ENCODE measurements around the gene CENPP. TPM values are rescaled to one million over a fixed set of nuclear protein-coding genes. Genes with fewer than 3 reads are reported as not detected.

The CENPP gene
- total RNA-seq, 2 donors from 2014 or later: 3.1 to 11.0 TPM

DNA sequence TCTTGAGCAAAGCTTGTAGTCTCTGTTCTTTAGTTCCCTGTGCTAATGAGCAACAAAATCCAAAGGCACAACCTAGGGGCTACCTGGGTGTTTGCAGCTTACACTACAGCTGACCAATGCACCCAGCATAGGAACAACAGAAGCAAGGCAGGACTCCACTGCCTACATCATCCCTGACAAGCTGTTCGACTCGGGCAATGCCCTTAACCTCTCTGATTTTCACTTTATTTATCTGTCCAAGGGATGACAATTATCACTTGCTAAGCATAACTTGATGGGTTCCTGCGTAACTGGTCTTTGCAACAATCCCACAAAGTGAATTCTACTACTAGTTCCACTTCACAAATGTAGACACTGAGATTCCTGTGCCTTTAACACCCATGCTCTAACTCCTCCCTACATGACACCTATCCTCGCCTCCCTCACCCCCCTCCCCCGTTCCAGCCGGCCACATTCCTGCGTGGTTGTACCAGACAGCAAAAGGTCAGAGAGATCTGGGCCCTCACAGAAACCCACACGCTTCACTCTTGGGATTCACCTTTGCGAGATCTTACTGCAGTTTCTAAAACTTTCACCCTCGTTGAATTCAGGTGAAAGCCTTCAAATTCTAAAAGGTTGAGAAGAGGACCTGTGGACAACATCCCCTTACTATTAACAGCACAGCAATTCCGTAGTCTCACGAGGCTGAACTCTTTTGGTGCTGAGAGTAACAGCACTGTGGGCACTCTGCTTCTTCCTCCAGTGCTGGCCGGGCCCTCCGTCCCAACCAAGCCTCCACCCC lies 343.2 kb downstream of the CENPP start:
- Histone ChIP-seq H3K9ac (ENCODE audit: low read depth in 2 of 2, low read length in 2 of 2) (peak overlapping the region; percentile 84 to 96), H3K36me3 (no peaks in the 10 kb centered on the region), H3K27ac (peak overlapping the region; percentile 73), H3K27me3 (no peaks in the 10 kb centered on the region), H3K9me3 (no peaks in the 10 kb centered on the region), H3K4me1 (peaks cover 7% of the 10 kb centered on the region), H3K4me3 (peak overlapping the region; percentile 94)
- TF ChIP-seq, protein P1, sequence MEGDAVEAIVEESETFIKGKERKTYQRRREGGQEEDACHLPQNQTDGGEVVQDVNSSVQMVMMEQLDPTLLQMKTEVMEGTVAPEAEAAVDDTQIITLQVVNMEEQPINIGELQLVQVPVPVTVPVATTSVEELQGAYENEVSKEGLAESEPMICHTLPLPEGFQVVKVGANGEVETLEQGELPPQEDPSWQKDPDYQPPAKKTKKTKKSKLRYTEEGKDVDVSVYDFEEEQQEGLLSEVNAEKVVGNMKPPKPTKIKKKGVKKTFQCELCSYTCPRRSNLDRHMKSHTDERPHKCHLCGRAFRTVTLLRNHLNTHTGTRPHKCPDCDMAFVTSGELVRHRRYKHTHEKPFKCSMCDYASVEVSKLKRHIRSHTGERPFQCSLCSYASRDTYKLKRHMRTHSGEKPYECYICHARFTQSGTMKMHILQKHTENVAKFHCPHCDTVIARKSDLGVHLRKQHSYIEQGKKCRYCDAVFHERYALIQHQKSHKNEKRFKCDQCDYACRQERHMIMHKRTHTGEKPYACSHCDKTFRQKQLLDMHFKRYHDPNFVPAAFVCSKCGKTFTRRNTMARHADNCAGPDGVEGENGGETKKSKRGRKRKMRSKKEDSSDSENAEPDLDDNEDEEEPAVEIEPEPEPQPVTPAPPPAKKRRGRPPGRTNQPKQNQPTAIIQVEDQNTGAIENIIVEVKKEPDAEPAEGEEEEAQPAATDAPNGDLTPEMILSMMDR (IDR thresholded peaks at IDR 0.05): no peak
- DNase-seq: peak; percentile 55
- intact Hi-C loops (cut with DNase I): no loop called here

DNA sequence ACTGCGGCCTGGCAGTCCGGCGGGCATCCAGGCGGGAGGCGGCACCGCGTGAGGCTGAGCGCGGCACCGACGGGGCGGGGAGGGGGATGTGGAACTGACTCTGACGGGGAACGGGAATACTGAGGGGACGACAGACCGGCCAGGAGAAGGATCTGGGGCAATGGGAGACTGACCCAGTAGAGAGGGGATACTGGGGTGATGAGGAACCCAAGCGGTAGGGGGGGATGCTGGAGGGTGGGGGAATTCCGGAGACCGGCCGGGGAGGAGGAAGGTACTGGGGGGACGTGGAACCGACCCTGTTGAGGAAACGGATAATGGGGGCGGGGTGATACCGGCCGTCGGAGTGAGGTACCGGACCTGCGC lies 343.8 kb downstream of the CENPP start:
- no peaks in the 10 kb centered on the region for H3K36me3 ChIP-seq
- H3K4me1 ChIP-seq: peaks cover 7% of the 10 kb centered on the region
- peak; percentile 51 for DNase-seq
- H3K27ac ChIP-seq: peak overlapping the region; percentile 73
- H3K4me3 ChIP-seq: peak overlapping the region; percentile 94
- H3K9me3 ChIP-seq: no peaks in the 10 kb centered on the region
- peak overlapping the region; percentile 84 to 96 for H3K9ac ChIP-seq (ENCODE audit: low read depth in 2 of 2, low read length in 2 of 2)
- intact Hi-C loops (cut with DNase I): no loop called here
- H3K27me3 ChIP-seq: no peaks in the 10 kb centered on the region
- TF ChIP-seq, protein P1 (IDR thresholded peaks at IDR 0.05): no peak

Small RNA genes lying within 50 kb of the gene (microRNA-seq; reads per million reads assigned to microRNA genes)
- gene MIR3651 (not detected), gene MIR4670 (not detected)

Other genes starting within 250 kb of the CENPP start
- gene SPTLC1, start 210.5 kb upstream of the CENPP start, total RNA-seq: 10 to 100 TPM; 77.2 to 83.8 TPM
- 100 to 1,000 TPM in 1 of 2 donors, 10 to 100 TPM in 1; 52.4 to 109 TPM for gene IARS1, start 32.3 kb upstream of the CENPP start, total RNA-seq
- gene NOL8, start 603 bp upstream of the CENPP start, total RNA-seq: 10 to 100 TPM; 17.6 to 26.4 TPM
- gene OGN, start 78.6 kb downstream of the CENPP start, total RNA-seq: 10 to 100 TPM in 1 of 2 donors, 1 to 10 TPM in 1; 3.2 to 13.9 TPM
- gene OMD, start 98.5 kb downstream of the CENPP start, total RNA-seq: under 1 TPM; 0.37 to 0.88 TPM
- gene ASPN, start 156.6 kb downstream of the CENPP start, total RNA-seq: 1 to 10 TPM in 1 of 2 donors, under 1 TPM in 1; 0.40 to 7.6 TPM
- gene ECM2, start 210.0 kb downstream of the CENPP start, total RNA-seq: 1 to 10 TPM in 1 of 2 donors, under 1 TPM in 1; 0.30 to 3.8 TPM